ENCODE data around the gene IL15RA.
"Not testable (repeated sequence)": the region's sequence is repeated elsewhere in the genome, so short reads cannot be mapped to it uniquely, and the experiment has no call there.

Gene IL15RA

GRCh38 chr10:6005856-6006395 is 28.6 kb upstream of the IL15RA start:
- DNase-seq: no peak

GRCh38 chr10:6005161-6005804 is 27.9 kb upstream of the IL15RA start:
- not testable (repeated sequence) for DNase-seq

GRCh38 chr10:6002809-6003510 is 25.6 kb upstream of the IL15RA start:
- no peak for DNase-seq

GRCh38 chr10:5999440-6000165 is 22.3 kb upstream of the IL15RA start:
- DNase-seq: no peak

- no peak for DNase-seq
Observed at GRCh38 chr10:5996696-5997095, 19.4 kb upstream of the IL15RA start.

GRCh38 chr10:5992398-5992797 is 15.1 kb upstream of the IL15RA start:
- no peak for DNase-seq

GRCh38 chr10:5991708-5992107 is 14.4 kb upstream of the IL15RA start:
- no peak for DNase-seq

- DNase-seq: no peak
Observed at GRCh38 chr10:5989756-5990155, 12.4 kb upstream of the IL15RA start.

GRCh38 chr10:5988336-5988920 is 11.1 kb upstream of the IL15RA start:
- no peak for DNase-seq

GRCh38 chr10:5987747-5988146 is 10.4 kb upstream of the IL15RA start:
- DNase-seq: no peak

GRCh38 chr10:5985029-5985428 is 7.7 kb upstream of the IL15RA start:
- DNase-seq: no peak

- DNase-seq: no peak
Observed at GRCh38 chr10:5983774-5984173, 6.4 kb upstream of the IL15RA start.

GRCh38 chr10:5981529-5981928 is 4.2 kb upstream of the IL15RA start:
- DNase-seq: no peak

GRCh38 chr10:5978230-5978489 is 817 bp upstream of the IL15RA start:
- no peak for DNase-seq

GRCh38 chr10:5976512-5977470 is 552 bp downstream of the IL15RA start:
- no peak for DNase-seq

GRCh38 chr10:5975641-5976473 is 1.5 kb downstream of the IL15RA start:
- DNase-seq: no peak

- DNase-seq: no peak
Observed at GRCh38 chr10:5973069-5973468, 4.3 kb downstream of the IL15RA start.

- no peak for DNase-seq
Observed at GRCh38 chr10:5971886-5972285, 5.5 kb downstream of the IL15RA start.

- DNase-seq: no peak
Observed at GRCh38 chr10:5971315-5971832, 6.0 kb downstream of the IL15RA start.

GRCh38 chr10:5970527-5970926 is 6.8 kb downstream of the IL15RA start:
- no peak for DNase-seq

GRCh38 chr10:5970066-5970465 is 7.3 kb downstream of the IL15RA start:
- no peak for DNase-seq
